SH-SY5Y (cell line): ENCODE results near the gene LRP2BP.

ENCODE experiments used
- GATA2 ChIP-seq: IDR thresholded peaks from 2 replicates; pipeline ENCODE4 v1.6.1; 2011; ENCODE audit warnings: mild to moderate bottlenecking, low read depth, low read length
- GATA3 ChIP-seq: IDR thresholded peaks from 2 replicates; pipeline ENCODE4 v1.6.1; 2011; ENCODE audit warnings: low read depth, mild to moderate bottlenecking, low read length, moderate library complexity

DNA sequence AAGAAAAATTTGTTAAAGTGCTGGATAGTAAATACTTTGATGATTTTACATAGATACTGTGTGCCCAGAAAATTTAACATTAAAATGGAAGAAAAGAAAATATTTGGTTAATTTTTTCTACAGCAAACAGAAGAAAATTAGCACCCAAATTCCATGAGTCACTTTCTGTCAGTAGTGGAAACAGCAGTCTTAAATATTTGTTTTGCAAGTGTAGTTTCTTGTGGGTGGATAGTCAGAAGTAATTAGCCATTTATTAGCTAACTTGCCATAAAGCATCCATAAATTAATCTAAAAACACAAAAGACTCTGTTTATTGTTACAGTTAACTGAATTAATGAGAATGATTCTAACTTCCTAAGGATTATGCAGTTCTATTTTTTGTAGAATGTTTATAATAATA is 39.7 kb upstream of the LRP2BP start:
- TF ChIP-seq GATA2 = no peak
- no peak for TF ChIP-seq GATA3
